Osteoblast (primary cell): ENCODE data around the gene MPRIP. TPM values are rescaled to one million over a fixed set of nuclear protein-coding genes. Genes with fewer than 3 reads are reported as not detected.
A peak's percentile ranks its signal among the peaks of the same experiment; 100 is the strongest.

Source experiments
- DNase-seq: peaks from one replicate; pipeline ENCODE4 v3.0.0; 2011; ENCODE audit warnings: low spot score, mixed read lengths; ENCODE audit not compliant: insufficient read length; ENCODE audit errors: missing footprints
- H2AFZ ChIP-seq: 2 replicates; pipeline ENCODE4 v1.6.0; 2011; ENCODE audit warnings: mild to moderate bottlenecking, low read length
- H3K27ac ChIP-seq: 2 replicates; pipeline ENCODE4 v1.5.1; 2011; ENCODE audit warnings: mild to moderate bottlenecking, low read depth, low read length, moderate library complexity
- H3K27me3 ChIP-seq: 2 replicates; pipeline ENCODE4 v1.6.0; 2012; ENCODE audit warnings: mild to moderate bottlenecking, control low read depth, inconsistent platforms, low read length, moderate library complexity; ENCODE audit not compliant: insufficient read depth
- H3K36me3 ChIP-seq: 2 replicates; pipeline ENCODE4 v1.5.1; 2011; ENCODE audit warnings: mild to moderate bottlenecking, low read length, control low read depth, moderate library complexity; ENCODE audit not compliant: insufficient read depth
- H3K4me1 ChIP-seq: 2 replicates; pipeline ENCODE4 v1.5.1; 2011; ENCODE audit warnings: mild to moderate bottlenecking, low read length, control low read depth, moderate library complexity; ENCODE audit not compliant: insufficient read depth
- H3K4me2 ChIP-seq: 2 replicates; pipeline ENCODE4 v1.6.0; 2011; ENCODE audit warnings: mild to moderate bottlenecking, low read length; ENCODE audit not compliant: insufficient read depth
- H3K4me3 ChIP-seq: fragments of 200-600 bp; sonication (generic); 3 replicates; pipeline ENCODE4 v1.5.1; 2012; ENCODE audit warnings: mild to moderate bottlenecking, low read length, inconsistent platforms; ENCODE audit not compliant: insufficient read depth
- H3K79me2 ChIP-seq: 2 replicates; pipeline ENCODE4 v1.6.0; 2012; ENCODE audit warnings: mild to moderate bottlenecking, low read length, control low read depth, inconsistent platforms; ENCODE audit not compliant: insufficient read depth
- H3K9me3 ChIP-seq: 2 replicates; pipeline ENCODE4 v1.5.1; 2011; ENCODE audit warnings: low read depth, low read length, control low read depth
- H4K20me1 ChIP-seq: 2 replicates; pipeline ENCODE4 v1.6.0; 2012; ENCODE audit warnings: mild to moderate bottlenecking, low read length, control low read depth; ENCODE audit not compliant: insufficient read depth
- total RNA-seq: library from RNA; depleted of rRNA; stranded (reverse); fragments of >200 nt; gene quantifications from 2 replicates; pipeline ENCODE4 v1.2.3, GENCODE V29; 2012
- TF ChIP-seq, protein P1 (sequence below): IDR thresholded peaks from 2 replicates; pipeline ENCODE4 v1.5.1; 2011; ENCODE audit warnings: mild to moderate bottlenecking, low read depth, low read length, moderate library complexity; ENCODE audit errors: extremely low read depth

The MPRIP gene
- total RNA-seq, 1 donor: 149 TPM

DNA sequence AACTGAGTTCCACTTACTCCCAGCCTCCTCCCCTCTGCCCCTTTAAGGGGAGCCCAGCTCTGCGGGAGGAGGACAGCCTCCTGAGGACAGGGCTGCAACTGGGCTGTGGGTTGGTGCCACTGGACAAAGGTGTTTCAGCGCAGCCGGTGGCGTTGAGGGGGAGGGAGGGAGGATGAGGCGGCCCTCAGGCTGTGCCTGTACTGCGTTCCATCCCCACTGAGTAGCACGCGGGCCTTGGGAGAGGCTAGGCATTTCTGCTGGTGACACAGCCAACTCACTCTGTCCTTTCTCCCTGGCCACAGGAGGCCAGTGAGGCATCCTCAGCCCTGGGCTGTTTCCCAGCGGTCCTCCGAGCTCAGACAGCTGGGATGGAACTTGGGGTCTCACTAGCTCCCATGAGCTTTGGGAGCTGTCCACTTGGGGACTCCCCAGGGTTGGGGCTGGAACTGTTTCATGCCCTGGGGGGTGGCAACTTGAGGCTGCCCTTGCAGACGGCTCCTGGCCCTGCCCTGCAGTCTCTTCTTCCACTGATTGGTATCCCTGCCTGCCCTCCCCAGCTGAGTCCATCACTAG is 70.5 kb downstream of the MPRIP start:
- Histone ChIP-seq H3K27ac (no peak overlapping the region), H3K9me3 (no peaks in the 10 kb centered on the region), H4K20me1 (peaks cover 98% of the 10 kb centered on the region), H3K36me3 (peaks cover 7% of the 10 kb centered on the region), H3K4me3 (no peak overlapping the region), H3K27me3 (no peaks in the 10 kb centered on the region), H2AFZ (no peak overlapping the region), H3K79me2 (peaks cover 98% of the 10 kb centered on the region), H3K4me1 (peaks cover 18% of the 10 kb centered on the region), H3K4me2 (no peak overlapping the region)
- TF ChIP-seq, protein P1, sequence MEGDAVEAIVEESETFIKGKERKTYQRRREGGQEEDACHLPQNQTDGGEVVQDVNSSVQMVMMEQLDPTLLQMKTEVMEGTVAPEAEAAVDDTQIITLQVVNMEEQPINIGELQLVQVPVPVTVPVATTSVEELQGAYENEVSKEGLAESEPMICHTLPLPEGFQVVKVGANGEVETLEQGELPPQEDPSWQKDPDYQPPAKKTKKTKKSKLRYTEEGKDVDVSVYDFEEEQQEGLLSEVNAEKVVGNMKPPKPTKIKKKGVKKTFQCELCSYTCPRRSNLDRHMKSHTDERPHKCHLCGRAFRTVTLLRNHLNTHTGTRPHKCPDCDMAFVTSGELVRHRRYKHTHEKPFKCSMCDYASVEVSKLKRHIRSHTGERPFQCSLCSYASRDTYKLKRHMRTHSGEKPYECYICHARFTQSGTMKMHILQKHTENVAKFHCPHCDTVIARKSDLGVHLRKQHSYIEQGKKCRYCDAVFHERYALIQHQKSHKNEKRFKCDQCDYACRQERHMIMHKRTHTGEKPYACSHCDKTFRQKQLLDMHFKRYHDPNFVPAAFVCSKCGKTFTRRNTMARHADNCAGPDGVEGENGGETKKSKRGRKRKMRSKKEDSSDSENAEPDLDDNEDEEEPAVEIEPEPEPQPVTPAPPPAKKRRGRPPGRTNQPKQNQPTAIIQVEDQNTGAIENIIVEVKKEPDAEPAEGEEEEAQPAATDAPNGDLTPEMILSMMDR: no peak
- no peak for DNase-seq

DNA sequence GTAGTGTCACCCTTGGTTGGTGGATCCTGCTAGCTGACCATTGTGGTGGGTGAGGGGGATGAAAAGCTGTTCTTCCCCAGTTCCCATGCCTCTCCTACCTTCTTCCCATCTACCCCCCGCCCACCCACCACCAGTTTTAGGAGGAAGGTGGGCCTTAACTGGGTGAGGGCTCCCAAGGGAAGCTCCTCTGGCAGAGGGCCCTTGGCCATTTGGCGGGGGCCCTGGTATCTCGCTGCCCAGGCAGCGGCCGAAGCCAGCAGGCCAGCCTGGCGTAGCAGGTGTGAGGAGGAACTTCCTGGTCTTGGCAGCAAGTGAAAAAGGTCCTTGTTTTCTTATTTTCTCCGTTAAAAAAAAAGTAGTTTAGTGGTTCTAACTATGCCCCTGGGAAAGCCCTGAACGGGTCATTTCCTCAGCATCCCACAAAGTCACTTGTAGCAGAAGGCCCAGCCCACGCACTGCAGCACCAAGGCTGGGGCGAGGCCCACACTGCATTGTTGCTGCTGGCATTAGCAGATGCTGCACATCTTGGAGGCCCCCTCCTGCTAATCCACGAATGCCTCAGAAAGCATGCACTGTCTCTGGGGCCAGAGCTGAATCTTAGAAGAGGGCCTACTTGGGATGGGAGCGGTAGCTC is 72.5 kb downstream of the MPRIP start:
- H3K36me3 ChIP-seq: peaks cover 4% of the 10 kb centered on the region
- H2AFZ ChIP-seq: no peak overlapping the region
- H3K27ac ChIP-seq: no peak overlapping the region
- H4K20me1 ChIP-seq: peaks cover 98% of the 10 kb centered on the region
- no peaks in the 10 kb centered on the region for H3K27me3 ChIP-seq
- H3K79me2 ChIP-seq: peaks cover 98% of the 10 kb centered on the region
- no peak overlapping the region for H3K4me2 ChIP-seq
- DNase-seq: peak; percentile 94
- H3K4me1 ChIP-seq: peaks cover 32% of the 10 kb centered on the region
- no peaks in the 10 kb centered on the region for H3K9me3 ChIP-seq
- TF ChIP-seq, protein P1: no peak
- H3K4me3 ChIP-seq: no peak overlapping the region

DNA sequence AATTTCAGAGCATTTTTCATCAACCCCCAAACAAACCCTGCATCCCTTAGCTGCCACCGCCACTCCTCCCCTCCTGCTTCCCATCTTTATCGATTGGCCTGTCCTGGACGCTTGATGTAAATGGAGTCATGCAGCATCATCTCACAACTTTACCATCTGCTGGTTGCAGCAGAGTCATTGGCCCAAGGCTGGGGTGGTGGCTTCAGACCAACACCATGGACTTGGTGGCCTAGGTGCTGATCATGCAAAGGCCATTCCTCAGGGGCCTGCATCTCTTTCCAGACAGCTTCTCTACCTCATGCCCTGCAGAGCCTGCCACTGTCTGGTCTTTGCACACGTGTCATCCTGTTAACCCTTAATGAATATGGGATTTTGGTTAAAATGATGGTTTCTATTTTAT is 73.4 kb downstream of the MPRIP start:
- Histone ChIP-seq H3K27me3 (no peaks in the 10 kb centered on the region), H2AFZ (no peak overlapping the region), H3K9me3 (no peaks in the 10 kb centered on the region), H3K4me1 (peaks cover 36% of the 10 kb centered on the region), H3K4me2 (no peak overlapping the region), H3K36me3 (peaks cover 2% of the 10 kb centered on the region), H3K79me2 (peaks cover 98% of the 10 kb centered on the region), H3K27ac (no peak overlapping the region), H3K4me3 (no peak overlapping the region), H4K20me1 (peaks cover 98% of the 10 kb centered on the region)
- TF ChIP-seq, protein P1: no peak
- peak; percentile 65 for DNase-seq

DNA sequence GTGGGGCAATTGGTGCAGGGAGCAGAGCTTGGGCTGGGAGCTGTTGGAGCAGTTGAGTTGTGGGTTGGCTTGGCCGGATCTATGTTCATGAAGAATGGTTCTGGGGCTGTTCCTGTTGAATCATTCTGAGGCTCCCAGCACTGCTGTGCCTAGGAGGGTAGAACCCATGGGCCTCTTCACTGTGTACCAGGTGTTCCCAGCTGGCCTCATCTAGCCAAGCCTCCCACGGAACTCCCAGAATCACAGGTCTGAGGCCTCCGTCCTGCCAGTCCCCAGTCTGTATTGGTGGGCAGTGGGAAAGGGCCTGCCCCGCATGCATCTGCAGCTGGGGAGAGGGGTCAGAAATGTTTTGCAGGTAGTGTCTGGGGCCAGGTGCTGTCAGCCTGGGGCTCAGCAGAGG is 74.1 kb downstream of the MPRIP start:
- Histone ChIP-seq H3K4me2 (no peak overlapping the region), H4K20me1 (peaks cover 99% of the 10 kb centered on the region), H3K4me1 (peaks cover 36% of the 10 kb centered on the region), H3K27me3 (no peaks in the 10 kb centered on the region), H3K27ac (no peak overlapping the region), H2AFZ (no peak overlapping the region), H3K79me2 (peaks cover 100% of the 10 kb centered on the region), H3K36me3 (no peaks in the 10 kb centered on the region), H3K9me3 (no peaks in the 10 kb centered on the region), H3K4me3 (no peak overlapping the region)
- peak; percentile 62 for DNase-seq
- TF ChIP-seq, protein P1: no peak
